Measurements from ENCODE around the gene TMEM260. TPM values are rescaled to one million over a fixed set of nuclear protein-coding genes. Genes with fewer than 3 reads are reported as not detected.

TMEM260 gene
- total and polyA plus RNA-seq, 2 experiments from 2014 or later: 12.2 to 38.9 TPM

- H3K9me3 ChIP-seq (ENCODE audit: low read depth): no peaks in the 10 kb centered on the region
Measured at GRCh38 chr14:56648508-56649301, 69.1 kb downstream of the TMEM260 start.

GRCh38 chr14:56649382-56649781 is 69.8 kb downstream of the TMEM260 start:
- H3K4me1 ChIP-seq (ENCODE audit: low read depth): peaks cover 5% of the 10 kb centered on the region
- no peak for TF ChIP-seq CTCF (IDR thresholded peaks at IDR 0.05; ENCODE audit: low read depth, low read length)
- no peaks in the 10 kb centered on the region for H3K9me3 ChIP-seq (ENCODE audit: low read depth)
- no peaks in the 10 kb centered on the region for H3K27me3 ChIP-seq
- no peak for DNase-seq (ENCODE audit: low read depth in 1 of 2, low spot score in 1 of 2)
- H3K4me3 ChIP-seq: no peak overlapping the region
- peaks cover 3% of the 10 kb centered on the region for H3K36me3 ChIP-seq
- H3K27ac ChIP-seq: no peak overlapping the region

More at GRCh38 chr14:56648508-56649301, 69.1 kb downstream of the TMEM260 start:
- Histone ChIP-seq H3K27me3 (no peaks in the 10 kb centered on the region), H3K4me1 (ENCODE audit: low read depth) (peaks cover 5% of the 10 kb centered on the region), H3K36me3 (peaks cover 3% of the 10 kb centered on the region), H3K27ac (no peak overlapping the region), H3K4me3 (no peak overlapping the region)
- DNase-seq (ENCODE audit: low read depth in 1 of 2, low spot score in 1 of 2): peak in 1 of 2 donors; percentile 9
- TF ChIP-seq CTCF (IDR thresholded peaks at IDR 0.05; ENCODE audit: low read depth, low read length): no peak

- peaks cover 5% of the 10 kb centered on the region for H3K4me1 ChIP-seq (ENCODE audit: low read depth)
- DNase-seq (ENCODE audit: low read depth in 1 of 2, low spot score in 1 of 2): no peak
- no peaks in the 10 kb centered on the region for H3K27me3 ChIP-seq
- H3K27ac ChIP-seq: no peak overlapping the region
- TF ChIP-seq CTCF (IDR thresholded peaks at IDR 0.05; ENCODE audit: low read depth, low read length): no peak
- no peak overlapping the region for H3K4me3 ChIP-seq
- H3K36me3 ChIP-seq: peaks cover 3% of the 10 kb centered on the region
- no peaks in the 10 kb centered on the region for H3K9me3 ChIP-seq (ENCODE audit: low read depth)
Measured at GRCh38 chr14:56650048-56650447, 70.5 kb downstream of the TMEM260 start.

- Histone ChIP-seq H3K27ac (no peak overlapping the region), H3K9me3 (ENCODE audit: low read depth) (no peaks in the 10 kb centered on the region), H3K27me3 (no peaks in the 10 kb centered on the region), H3K4me1 (ENCODE audit: low read depth) (peaks cover 5% of the 10 kb centered on the region), H3K36me3 (no peaks in the 10 kb centered on the region), H3K4me3 (no peak overlapping the region)
- no peak for TF ChIP-seq CTCF (IDR thresholded peaks at IDR 0.05; ENCODE audit: low read depth, low read length)
- DNase-seq (ENCODE audit: low read depth in 1 of 2, low spot score in 1 of 2): no peak
Measured at GRCh38 chr14:56650979-56651378, 71.4 kb downstream of the TMEM260 start.

- no peaks in the 10 kb centered on the region for H3K9me3 ChIP-seq (ENCODE audit: low read depth)
- no peak for TF ChIP-seq CTCF (IDR thresholded peaks at IDR 0.05; ENCODE audit: low read depth, low read length)
- no peaks in the 10 kb centered on the region for H3K27me3 ChIP-seq
- H3K4me3 ChIP-seq: no peak overlapping the region
- DNase-seq (ENCODE audit: low read depth in 1 of 2, low spot score in 1 of 2): no peak
- H3K4me1 ChIP-seq (ENCODE audit: low read depth): no peaks in the 10 kb centered on the region
- H3K27ac ChIP-seq: no peak overlapping the region
- H3K36me3 ChIP-seq: no peaks in the 10 kb centered on the region
Measured at GRCh38 chr14:56657604-56658003, 78.0 kb downstream of the TMEM260 start.
